ENCODE measurements around the gene RAB41.
"Not testable (repeated sequence)": the region's sequence is repeated elsewhere in the genome, so short reads cannot be mapped to it uniquely, and the experiment has no call there.

RAB41 gene

GRCh38 chrX:70281951-70282350, at the start of gene RAB41:
TSS of gene RAB41 (plus strand) at chrX:70282172. CDS start at chrX:70282218, 46 bp downstream.
- DNase-seq: no peak

GRCh38 chrX:70234355-70234754, 47.6 kb upstream of the RAB41 start, which contains the start of gene AWAT1:
TSS of gene AWAT1 (plus strand) at chrX:70234655. CDS start at chrX:70234696, 41 bp downstream.
- DNase-seq: no peak

GRCh38 chrX:70240751-70241150, 41.2 kb upstream of the RAB41 start:
- no peak for DNase-seq

GRCh38 chrX:70241501-70241900, 40.5 kb upstream of the RAB41 start:
- no peak for DNase-seq

GRCh38 chrX:70243601-70244000, 38.4 kb upstream of the RAB41 start:
- DNase-seq: not testable (repeated sequence)

- no peak for DNase-seq
Observed at GRCh38 chrX:70244881-70245280, 37.1 kb upstream of the RAB41 start.

- DNase-seq: no peak
Observed at GRCh38 chrX:70247252-70247651, 34.7 kb upstream of the RAB41 start.

- DNase-seq: no peak
Observed at GRCh38 chrX:70252491-70252890, 29.5 kb upstream of the RAB41 start.

- DNase-seq: no peak
Observed at GRCh38 chrX:70253377-70254062, 28.5 kb upstream of the RAB41 start.

GRCh38 chrX:70254063-70254400, 27.9 kb upstream of the RAB41 start:
- DNase-seq: no peak

- DNase-seq: no peak
Observed at GRCh38 chrX:70254909-70255308, 27.1 kb upstream of the RAB41 start.

GRCh38 chrX:70255452-70255851, 26.5 kb upstream of the RAB41 start:
- DNase-seq: no peak

GRCh38 chrX:70257423-70258288, 24.3 kb upstream of the RAB41 start:
- DNase-seq: no peak

- no peak for DNase-seq
Observed at GRCh38 chrX:70260104-70260503, 21.9 kb upstream of the RAB41 start, which contains the start of gene P2RY4. TSS of gene P2RY4 (minus strand) at chrX:70260204. CDS start at chrX:70259624, 580 bp downstream.

GRCh38 chrX:70262952-70263567, 18.9 kb upstream of the RAB41 start:
- DNase-seq: peak in 10 of 56 donors; percentile 0 to 6 (median 1)

GRCh38 chrX:70264784-70265183, 17.2 kb upstream of the RAB41 start:
- DNase-seq: no peak

- DNase-seq: no peak
Observed at GRCh38 chrX:70268034-70268433, 13.9 kb upstream of the RAB41 start, which contains the start of gene ARR3. TSS of gene ARR3 (plus strand) at chrX:70268334. CDS start at chrX:70269386, 1,052 bp downstream.

- DNase-seq: not testable (repeated sequence)
Observed at GRCh38 chrX:70274029-70274428, 7.9 kb upstream of the RAB41 start.

GRCh38 chrX:70279081-70279480, 2.9 kb upstream of the RAB41 start:
- no peak for DNase-seq

GRCh38 chrX:70280573-70280972, 1.4 kb upstream of the RAB41 start:
- DNase-seq: no peak

GRCh38 chrX:70289168-70289792, 7.3 kb downstream of the RAB41 start:
- no peak for DNase-seq

Data from amygdala (tissue), 56 donors.